HG03280 (cell line): ENCODE results near the gene MDGA2.
"Not testable (repeated sequence)": the region's sequence is repeated elsewhere in the genome, so short reads cannot be mapped to it uniquely, and the experiment has no call there.

Experiments
- ATAC-seq: cut with Tn5 transposase; IDR thresholded peaks from one replicate; pipeline ENCODE4 v1.9.1; 2021; ENCODE audit warnings: mild to moderate bottlenecking, moderate library complexity; ENCODE audit not compliant: unreplicated experiment

MDGA2 gene

DNA sequence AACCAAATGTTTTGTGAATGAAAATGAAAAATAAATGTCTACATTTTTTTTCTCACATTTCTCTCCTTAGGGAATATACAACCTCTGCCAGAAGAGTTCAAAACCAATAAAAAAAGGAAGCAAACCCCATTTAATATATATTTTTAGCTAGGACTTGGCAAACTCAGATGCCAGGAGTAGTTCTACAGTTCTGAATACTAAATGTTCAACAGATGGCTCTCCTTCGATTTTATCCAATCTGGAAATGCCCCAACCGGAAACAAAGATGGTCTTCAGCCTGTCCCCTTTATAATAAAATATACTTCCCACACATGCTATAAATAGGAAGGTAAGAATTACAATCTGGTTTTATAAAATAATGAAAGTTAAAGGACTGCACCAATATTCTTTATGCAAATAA, 330.4 kb downstream of the MDGA2 start:
- no peak for ATAC-seq

DNA sequence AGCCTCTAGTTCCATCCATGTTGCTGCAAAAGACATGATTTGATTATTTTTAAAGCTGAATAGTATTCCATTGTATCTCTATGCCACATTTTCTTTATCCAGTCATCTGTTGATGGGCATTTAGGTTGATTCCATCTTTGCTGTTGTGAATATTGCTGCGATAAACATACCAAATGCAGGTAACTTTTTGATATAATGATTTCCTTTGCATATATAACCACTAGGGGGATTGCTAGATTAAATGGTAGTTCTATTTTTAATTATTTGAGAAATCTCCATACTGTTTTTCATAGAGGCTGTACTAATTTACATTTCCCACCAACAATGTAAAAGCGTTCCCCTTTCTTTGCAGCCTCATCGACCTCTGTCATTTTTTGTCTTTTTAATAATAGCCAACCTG, 342.5 kb downstream of the MDGA2 start:
- ATAC-seq: no peak

DNA sequence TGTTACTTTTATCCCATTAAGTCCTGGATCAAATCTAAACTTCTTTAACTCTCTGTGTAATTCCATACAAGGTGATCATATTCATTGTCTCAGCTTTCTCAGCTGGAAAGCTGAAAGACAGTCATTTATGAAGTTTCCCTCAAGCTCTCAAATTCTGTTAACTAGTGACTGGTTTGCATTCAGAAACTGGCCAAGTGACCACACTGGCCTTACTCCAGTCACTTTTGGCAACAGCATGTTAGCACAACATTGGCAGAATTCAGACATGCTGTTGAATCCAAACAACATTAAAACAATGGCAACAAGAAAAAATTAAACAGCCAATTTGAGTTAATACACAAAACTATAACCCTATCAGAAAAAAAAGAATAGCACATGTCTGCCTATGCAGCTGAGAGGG, 343.3 kb downstream of the MDGA2 start:
- ATAC-seq: no peak

DNA sequence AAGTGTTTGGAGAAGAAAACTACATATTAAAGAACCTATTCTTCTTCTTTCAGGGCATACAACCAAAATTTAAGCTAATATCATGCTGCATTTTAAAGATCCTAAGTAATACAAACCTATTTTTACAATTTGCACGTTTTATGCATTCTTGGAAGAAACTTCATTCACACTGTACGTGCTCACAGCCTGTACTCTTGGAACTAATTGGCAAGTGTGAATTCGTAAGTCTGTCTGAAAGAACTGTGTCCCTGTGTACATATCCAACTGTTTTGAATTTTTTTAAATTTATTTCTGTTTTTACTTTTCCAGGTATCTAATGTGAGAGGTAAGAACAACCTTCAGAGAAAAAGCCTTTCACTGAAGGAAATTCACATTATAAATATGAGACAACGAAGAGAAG, 347.0 kb downstream of the MDGA2 start:
- no peak for ATAC-seq

DNA sequence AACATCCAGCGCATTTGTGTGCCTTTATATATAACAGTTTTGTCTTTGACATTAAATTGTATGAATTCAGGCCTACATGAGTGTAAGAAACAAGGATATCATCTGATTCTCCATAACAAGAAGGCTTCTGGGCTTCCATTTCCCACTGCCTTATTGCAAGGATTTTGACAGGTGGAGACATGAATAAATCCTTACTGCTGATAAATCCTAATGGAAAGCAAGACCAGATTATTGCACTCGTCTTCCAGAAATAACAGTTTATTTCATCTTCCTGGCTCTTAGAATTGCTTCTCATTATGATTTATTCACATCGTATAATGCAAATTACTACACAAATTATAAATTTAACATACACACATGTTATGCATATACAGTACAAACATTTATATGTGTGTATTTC, 348.1 kb downstream of the MDGA2 start:
- ATAC-seq: no peak

DNA sequence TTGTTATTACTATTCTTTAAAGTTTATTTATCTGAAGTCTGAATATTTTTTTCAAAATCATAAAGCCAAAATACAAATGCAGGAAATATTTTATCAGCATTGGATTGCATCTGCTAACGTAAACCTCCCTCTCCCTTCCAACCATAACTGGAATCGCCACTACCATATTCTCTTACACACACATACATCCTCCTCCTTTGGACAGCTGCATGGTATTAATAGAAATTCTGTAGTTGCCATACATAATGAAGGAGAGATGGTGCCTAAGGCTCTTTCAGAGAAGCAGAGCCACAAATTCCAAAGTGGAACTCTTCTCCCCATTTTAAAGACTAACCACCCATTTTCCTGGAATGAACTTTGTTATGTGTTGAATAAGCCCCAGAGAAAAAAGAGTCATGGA, 352.7 kb downstream of the MDGA2 start:
- no peak for ATAC-seq

DNA sequence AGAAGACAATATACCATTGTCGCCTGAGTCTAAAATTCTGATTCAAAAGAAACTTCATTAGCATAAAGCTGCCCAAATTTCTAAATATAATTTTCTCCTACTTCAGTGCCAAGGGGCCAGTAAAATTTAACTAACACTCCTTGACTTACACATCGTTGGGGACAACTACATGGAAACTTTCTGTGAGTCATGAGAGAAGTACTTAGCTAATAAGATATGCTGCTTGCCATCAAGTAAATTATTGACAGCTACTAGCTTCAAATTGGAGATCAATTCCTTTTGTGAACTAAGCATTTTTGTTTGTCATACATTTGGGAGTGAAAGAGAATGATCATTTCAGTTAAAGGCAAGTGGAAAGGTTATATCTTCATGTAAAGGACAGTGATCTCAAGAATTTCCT, 373.3 kb downstream of the MDGA2 start:
- no peak for ATAC-seq

DNA sequence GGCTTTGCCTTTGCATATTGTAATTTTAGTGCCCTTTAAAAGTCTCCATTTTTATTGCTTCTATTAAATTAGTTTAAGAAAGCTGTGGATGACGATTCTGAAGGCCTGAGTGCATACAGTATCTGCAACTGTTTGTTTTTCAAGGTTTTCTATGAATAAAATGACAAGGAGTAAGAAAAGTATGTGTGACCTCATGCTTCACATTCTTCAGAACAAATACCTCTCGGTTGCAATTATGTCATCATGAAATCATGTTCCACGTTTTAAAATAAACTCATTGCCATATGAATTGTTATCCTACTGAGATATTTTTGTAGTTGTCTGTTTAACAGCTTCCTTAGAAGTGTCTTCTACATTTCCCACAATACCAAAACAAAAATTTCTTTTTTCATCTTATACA, 374.6 kb downstream of the MDGA2 start:
- no peak for ATAC-seq

DNA sequence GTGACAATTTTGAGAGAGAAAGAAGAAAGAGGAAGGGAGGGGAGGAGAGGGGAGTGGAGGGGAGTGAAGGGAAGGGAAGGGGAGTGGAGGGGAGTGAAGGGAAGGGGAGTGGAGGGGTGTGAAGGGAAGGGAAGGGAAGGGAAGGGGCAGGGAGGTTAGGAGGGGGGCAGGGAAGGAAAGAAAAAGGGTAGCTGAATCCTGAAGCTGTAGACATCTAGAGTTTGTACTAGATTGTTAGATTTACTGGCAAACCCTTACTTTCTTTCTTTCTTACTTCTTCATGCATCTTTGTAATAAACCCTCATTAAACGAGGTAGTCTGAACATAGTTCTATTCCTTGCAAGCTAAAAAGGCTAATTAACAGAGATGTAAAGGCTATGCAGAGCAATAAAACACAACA, 378.0 kb downstream of the MDGA2 start:
- ATAC-seq: no peak

DNA sequence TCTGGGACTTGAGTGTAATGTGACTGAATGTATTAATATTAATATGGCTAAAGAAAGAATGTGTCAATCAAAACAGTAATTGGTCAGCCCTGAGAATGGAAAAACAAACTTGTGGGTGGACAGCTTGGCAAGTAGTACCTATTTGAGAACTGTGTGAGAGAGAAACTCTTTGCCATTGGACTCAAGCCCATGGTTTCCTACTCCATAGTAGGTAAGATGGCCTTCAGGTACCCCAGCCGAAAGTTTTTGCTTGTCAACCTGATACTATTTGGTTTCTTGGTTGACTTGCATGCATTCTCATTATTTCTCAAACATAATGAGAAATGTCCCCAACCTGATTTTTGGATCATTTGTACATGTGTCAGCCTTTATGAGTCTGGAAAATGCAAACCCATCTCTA, 391.1 kb downstream of the MDGA2 start:
- no peak for ATAC-seq

DNA sequence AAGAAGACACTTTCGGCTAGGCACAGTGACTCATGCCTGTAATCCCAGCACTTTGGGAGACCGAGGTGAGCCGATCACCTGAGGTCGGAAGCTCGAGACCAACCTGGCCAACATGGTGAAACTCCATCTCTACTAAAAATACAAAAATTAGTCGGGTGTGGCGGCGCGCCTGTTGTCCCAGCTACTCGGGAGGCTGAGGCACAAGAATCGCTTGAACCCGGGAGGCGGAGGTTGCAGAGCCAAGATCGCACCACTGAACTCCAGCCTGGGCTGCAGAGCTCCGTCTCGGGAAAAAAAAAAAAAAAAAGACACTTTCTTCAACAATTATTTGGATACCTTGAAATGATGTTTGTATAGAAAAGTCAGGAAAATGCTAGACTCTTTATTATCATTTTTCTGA, 393.6 kb downstream of the MDGA2 start:
- ATAC-seq: not testable (repeated sequence)

DNA sequence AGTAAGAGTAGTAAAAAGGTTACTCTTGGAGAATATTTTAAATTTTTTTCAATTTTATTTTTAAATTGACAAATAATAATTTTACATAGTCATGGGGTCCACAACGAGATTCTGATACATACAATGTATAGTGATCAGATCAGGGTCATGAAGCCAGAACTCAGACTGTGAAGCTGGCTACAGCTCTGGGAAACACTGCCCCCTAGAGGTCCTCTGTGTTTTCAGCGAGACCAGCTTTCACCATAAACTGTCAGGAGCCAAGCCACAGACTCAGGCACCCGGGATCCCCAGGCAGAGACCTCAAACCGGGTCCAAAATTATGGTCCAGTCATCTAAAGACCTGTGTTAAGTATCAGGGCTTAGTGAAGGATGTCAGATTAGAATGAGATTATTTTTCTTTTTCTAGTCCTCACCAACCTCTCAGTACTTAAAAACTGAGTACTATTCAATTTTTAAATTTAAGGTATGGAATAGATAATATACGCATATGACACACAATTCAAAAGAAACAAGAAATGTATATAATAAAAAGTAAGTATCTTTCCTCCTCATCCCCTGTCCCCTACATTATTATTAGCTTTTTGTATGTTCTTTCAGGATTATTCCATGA, 397.1 kb downstream of the MDGA2 start:
- ATAC-seq: peak; percentile 73

DNA sequence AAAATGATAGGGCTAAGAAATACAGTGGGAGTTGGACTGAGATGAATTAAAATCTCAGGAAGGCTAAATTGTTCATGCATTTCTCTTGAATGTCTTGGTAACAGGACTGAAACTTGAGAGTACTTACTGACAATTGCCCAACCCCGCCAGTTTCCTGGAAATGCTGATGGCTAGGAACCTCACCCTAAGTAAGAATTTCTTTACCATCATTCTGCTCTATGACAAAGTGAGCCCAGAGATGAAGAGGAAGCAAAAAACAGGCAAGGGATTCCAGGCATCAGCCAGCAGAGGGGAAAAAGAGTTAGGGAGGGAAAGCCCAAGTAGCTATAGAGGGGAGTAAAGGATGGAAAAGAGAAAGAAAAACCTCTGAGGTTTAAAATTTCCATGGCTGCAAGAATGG, 397.7 kb downstream of the MDGA2 start:
- ATAC-seq: no peak

DNA sequence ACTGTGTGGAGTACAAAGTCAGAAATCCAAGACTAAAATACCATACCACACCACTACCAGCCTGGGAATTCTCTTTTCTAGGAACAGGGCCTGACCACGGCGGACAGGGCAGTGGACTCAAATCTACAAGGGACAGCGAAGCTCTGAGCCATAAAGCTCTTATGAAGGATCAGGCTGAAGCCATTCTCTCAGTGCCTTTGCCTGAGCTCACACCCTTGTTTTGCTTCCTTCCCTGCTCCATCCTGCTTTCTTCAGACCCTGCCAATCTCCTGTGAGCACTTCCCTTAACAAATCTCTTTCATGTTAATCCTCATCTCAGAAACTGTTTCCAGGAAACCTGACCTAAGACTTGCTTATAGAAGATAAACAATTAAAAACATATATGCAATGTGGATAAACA, 398.5 kb downstream of the MDGA2 start:
- no peak for ATAC-seq

DNA sequence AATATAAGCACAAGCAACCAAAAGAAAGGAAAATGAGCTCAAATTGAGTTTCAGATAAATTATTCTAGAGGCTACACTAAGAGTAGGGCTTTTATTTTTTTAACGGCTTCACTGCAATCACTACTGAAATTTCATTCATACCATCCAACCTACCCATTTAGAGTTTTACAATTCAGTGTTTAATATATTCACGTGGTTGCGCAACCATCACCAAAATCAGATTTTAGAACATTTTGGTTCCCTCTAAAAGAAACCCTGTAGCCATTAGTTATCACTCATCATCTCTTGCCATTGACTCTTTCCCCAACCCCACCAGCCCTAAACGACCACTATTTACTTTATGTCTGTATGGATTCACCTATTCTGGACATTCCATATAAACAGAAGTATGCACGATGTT, 401.5 kb downstream of the MDGA2 start:
- no peak for ATAC-seq

DNA sequence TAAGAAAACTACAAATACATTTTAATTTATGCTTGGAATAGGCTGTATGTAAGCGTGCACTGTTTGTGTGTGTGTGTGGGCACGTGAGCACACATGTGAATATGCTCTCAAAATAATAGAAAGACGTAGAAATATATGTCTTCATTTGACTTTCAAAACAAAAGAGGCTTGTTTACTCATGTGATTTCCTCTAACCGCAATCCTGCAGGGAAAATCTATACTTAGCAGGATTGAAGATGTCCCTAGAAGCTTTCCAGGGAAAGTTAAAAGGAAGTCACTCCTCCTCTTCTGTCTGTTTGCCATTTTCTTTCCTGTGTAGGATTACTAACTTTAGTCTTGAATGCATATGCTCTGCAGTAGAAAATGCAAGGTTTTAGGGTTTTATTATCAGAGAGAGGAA, 404.7 kb downstream of the MDGA2 start:
- no peak for ATAC-seq

DNA sequence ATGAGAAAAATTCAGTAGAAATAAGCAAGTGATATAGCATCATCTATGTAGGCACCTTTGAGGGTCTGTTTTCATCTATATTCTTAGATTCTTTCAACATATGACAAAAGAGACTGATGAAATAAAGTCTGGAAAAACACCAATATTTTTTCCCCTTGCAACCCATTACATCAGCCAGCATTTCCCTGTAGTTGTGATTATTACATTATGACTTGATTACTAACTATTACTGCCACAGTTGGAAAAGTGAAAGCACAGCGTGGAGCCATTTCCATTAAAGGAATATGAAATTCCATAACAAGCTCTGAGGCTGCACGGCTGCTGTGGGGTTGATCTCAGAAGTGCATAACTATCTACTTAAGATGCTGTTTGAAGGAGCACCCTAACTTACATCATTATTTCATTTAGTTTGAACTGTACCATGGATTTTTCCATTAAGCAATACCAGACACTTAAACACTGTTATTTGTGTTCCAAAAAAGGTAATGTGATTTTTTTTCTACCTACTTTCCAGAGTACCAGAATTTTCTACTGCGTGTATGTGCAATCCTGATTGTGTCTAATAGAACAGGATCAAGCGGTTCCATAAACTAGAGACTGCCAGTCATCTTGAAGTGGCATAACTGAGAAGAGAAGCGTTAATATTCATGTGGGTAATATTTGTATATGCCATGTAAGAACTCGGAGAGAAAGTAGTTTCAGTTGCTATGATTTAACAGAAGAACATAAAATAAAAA, 405.5 kb downstream of the MDGA2 start:
- ATAC-seq: no peak

DNA sequence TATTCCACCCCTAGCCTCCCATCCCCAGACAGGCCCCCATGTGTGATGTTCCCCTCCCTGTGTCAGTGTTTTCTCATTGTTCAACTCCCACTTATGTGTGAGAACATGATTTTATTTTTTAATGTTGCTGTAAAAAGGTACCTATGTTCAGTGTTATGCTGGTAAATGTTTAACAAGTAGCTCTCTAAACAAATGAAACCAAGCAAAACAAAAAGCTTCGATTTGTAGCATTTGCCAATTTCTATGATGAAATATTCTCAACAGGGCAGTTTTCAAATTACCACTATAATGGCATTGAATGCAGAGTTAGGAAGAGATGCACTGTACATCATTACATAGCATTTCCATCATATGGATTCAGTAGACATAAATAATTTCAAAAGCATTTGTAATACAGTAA, 410.6 kb downstream of the MDGA2 start:
- no peak for ATAC-seq

DNA sequence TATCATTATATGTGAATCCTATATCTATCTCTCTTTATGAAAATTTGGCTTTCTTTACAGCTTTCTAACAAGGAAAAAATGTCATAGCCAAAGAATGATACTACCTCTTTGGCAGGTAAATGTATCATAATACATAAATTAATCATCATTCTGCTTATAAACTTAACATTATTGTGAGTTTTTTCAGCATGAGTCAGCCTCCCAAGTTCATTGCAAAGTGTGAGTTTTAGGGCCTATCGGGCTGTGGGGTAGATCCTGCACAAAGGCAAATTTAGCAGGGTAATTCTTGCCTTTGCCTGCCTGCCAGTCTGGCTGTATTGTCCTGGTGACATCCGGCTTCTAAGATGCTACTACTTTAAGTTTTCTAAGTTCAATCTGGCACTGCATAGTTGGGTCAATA, 412.6 kb downstream of the MDGA2 start:
- ATAC-seq: no peak

DNA sequence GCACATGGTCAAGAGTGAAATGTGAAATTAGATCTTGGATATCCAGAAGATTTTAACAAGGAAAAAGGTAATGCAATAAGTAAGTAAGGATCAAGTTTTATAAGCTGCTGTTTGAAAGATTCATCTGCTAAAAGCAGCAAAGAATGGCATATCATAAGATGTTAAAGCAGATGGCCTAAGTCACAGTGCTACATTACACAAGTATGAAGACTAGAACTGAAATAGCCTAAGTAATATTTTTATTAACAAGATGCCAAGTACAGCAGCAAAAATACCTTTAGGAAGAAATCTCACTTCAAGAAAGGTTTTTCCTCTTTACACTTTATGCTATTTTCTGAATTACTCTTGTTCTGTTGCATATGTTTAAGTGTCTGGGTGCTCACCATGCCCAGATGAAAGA, 414.1 kb downstream of the MDGA2 start:
- ATAC-seq: no peak

DNA sequence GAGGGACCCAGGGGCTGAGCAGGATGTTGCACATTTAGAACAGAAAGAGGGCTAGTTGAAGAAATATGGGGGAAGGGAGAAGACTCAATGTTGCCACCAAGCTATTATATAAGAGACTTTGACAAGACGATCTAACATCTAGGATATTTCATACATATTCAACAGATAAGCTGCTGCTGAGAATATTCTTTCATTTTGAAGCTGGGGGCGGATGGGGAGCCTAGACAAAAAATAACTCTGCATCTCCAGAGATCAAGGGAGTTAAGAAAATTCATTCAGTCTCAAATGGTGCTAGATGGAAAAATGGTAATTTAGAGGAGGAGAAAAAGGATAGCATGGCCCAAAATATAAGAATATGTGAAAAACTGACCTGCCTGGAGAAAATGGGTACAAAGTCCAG, 415.6 kb downstream of the MDGA2 start:
- ATAC-seq: no peak

DNA sequence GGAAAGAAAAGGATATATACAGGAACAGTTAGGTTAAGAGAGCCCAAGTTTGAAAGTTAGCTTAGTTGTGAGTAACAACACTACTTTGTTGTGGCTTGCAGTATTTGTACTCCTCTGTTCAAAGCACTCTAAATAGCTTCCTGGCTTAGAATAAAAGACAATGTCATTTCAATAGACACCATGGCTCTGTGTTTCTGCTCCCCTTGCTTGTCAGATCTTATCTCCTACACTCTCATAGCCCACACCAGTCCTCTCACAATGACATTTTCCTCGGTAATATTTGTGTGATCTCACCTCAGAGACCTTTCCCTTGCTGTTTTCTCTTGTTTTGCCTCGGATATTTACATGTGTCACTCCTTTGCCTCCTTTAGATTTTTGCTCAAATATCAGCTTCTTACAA, 418.4 kb downstream of the MDGA2 start:
- no peak for ATAC-seq

DNA sequence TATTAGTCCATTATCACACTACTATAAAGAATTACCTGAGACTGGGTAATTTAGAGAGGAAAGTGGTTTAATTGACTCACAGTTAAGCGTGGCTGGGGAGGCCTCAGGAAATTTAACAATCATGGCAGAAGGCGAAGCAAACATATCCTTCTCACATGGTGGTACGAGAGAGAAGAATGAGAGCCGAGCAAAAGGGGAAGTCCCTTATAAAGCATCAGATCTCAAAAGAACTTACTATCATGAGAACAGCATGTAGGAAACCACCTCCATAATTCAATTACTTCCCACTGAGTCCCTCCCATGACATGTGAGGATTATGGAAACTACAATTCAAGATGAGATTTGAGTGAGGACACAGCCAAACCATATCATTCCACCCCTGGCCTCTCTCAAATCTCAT, 422.6 kb downstream of the MDGA2 start:
- no peak for ATAC-seq
